H9 (cell line): Measurements from ENCODE around the gene NKD2. TPM values are rescaled to one million over a fixed set of nuclear protein-coding genes. Genes with fewer than 3 reads are reported as not detected.

Source experiments
- DNase-seq: peaks from one replicate; pipeline ENCODE4 v3.0.0-alpha.2; 2017
- H2AFZ ChIP-seq: one replicate; pipeline ENCODE4 v1.6.1; 2013; ENCODE audit warnings: mild to moderate bottlenecking, low read length, control low read depth, moderate library complexity
- H2AK5ac ChIP-seq: 2 replicates; pipeline ENCODE4 v1.6.1; 2013; ENCODE audit warnings: low read length, control low read depth, mixed read lengths; ENCODE audit not compliant: insufficient read length
- H2BK120ac ChIP-seq: one replicate; pipeline ENCODE4 v1.6.1; 2013; ENCODE audit warnings: low read depth, mild to moderate bottlenecking, low read length, control low read depth, inconsistent platforms; ENCODE audit not compliant: poor library complexity, severe bottlenecking
- H2BK12ac ChIP-seq: 2 replicates; pipeline ENCODE4 v1.6.1; 2013; ENCODE audit warnings: low read length, control low read depth, mixed read lengths, low read depth; ENCODE audit not compliant: insufficient read length
- H2BK15ac ChIP-seq: 2 replicates; pipeline ENCODE4 v1.6.1; 2013; ENCODE audit warnings: low read depth, low read length, control low read depth
- H2BK20ac ChIP-seq: one replicate; pipeline ENCODE4 v1.6.1; 2013; ENCODE audit warnings: low read depth, mild to moderate bottlenecking, low read length, control low read depth, inconsistent platforms; ENCODE audit not compliant: poor library complexity, severe bottlenecking
- H2BK5ac ChIP-seq: 2 replicates; pipeline ENCODE4 v1.6.1; 2013; ENCODE audit warnings: low read length, control low read depth, mixed read lengths; ENCODE audit not compliant: insufficient read length
- H3K14ac ChIP-seq: 2 replicates; pipeline ENCODE4 v1.6.1; 2013; ENCODE audit warnings: low read length, control low read depth; ENCODE audit not compliant: insufficient read depth
- H3K18ac ChIP-seq: 2 replicates; pipeline ENCODE4 v1.6.1; 2013; ENCODE audit warnings: low read depth, mild to moderate bottlenecking, mixed read lengths, low read length, control low read depth; ENCODE audit not compliant: insufficient read length
- H3K23ac ChIP-seq: 2 replicates; pipeline ENCODE4 v1.6.1; 2013; ENCODE audit warnings: low read length, control low read depth, mixed read lengths, low read depth; ENCODE audit not compliant: insufficient read length
- H3K23me2 ChIP-seq: 2 replicates; pipeline ENCODE4 v1.6.1; 2013; ENCODE audit warnings: low read depth, mild to moderate bottlenecking, mixed read lengths, low read length, control low read depth; ENCODE audit not compliant: insufficient read length, poor library complexity, severe bottlenecking
- H3K27ac ChIP-seq: 2 replicates; pipeline ENCODE4 v1.5.1; 2013; ENCODE audit warnings: low read length, control low read depth, mixed read lengths, low read depth; ENCODE audit not compliant: insufficient read length
- H3K27me3 ChIP-seq: 2 replicates; pipeline ENCODE4 v1.6.1; 2013; ENCODE audit warnings: low read length, control low read depth, inconsistent platforms; ENCODE audit not compliant: insufficient read depth
- H3K4ac ChIP-seq: 2 replicates; pipeline ENCODE4 v1.6.1; 2013; ENCODE audit warnings: low read depth, mild to moderate bottlenecking, control low read depth, inconsistent platforms, low read length, moderate library complexity
- H3K4me1 ChIP-seq: 2 replicates; pipeline ENCODE4 v1.6.1; 2013; ENCODE audit warnings: low read length, control low read depth, inconsistent platforms; ENCODE audit not compliant: insufficient read depth
- H3K4me2 ChIP-seq: 2 replicates; pipeline ENCODE4 v1.6.1; 2013; ENCODE audit warnings: low read length, control low read depth, mixed read lengths; ENCODE audit not compliant: insufficient read length, insufficient read depth
- H3K56ac ChIP-seq: 2 replicates; pipeline ENCODE4 v1.6.1; 2013; ENCODE audit warnings: low read depth, mild to moderate bottlenecking, mixed read lengths, low read length, control low read depth; ENCODE audit not compliant: insufficient read length
- H3K79me1 ChIP-seq: 2 replicates; pipeline ENCODE4 v1.6.1; 2013; ENCODE audit warnings: low read depth, mild to moderate bottlenecking, moderate library complexity, low read length, control low read depth, inconsistent platforms; ENCODE audit not compliant: insufficient read depth, poor library complexity, severe bottlenecking
- H3K79me2 ChIP-seq: 2 replicates; pipeline ENCODE4 v1.6.1; 2013; ENCODE audit warnings: low read length, control low read depth, inconsistent platforms; ENCODE audit not compliant: insufficient read depth
- H3K9ac ChIP-seq: 2 replicates; pipeline ENCODE4 v1.6.1; 2013; ENCODE audit warnings: low read length, control low read depth, mixed read lengths; ENCODE audit not compliant: insufficient read length; ENCODE audit errors: extremely low read depth
- H3K9me3 ChIP-seq: one replicate; pipeline ENCODE4 v1.6.1; 2013; ENCODE audit warnings: low read depth, low read length, inconsistent platforms; ENCODE audit not compliant: control insufficient read depth
- H3T11ph ChIP-seq: one replicate; pipeline ENCODE4 v1.6.1; 2013; ENCODE audit warnings: mild to moderate bottlenecking, low read length, control low read depth, inconsistent platforms
- H4K20me1 ChIP-seq: one replicate; pipeline ENCODE4 v1.6.1; 2013; ENCODE audit not compliant: control insufficient read depth, insufficient read length, insufficient read depth
- H4K5ac ChIP-seq: 2 replicates; pipeline ENCODE4 v1.6.1; 2013; ENCODE audit warnings: low read depth, mild to moderate bottlenecking, mixed read lengths, low read length, control low read depth; ENCODE audit not compliant: insufficient read length
- H4K8ac ChIP-seq: replicated peaks from 2 replicates; pipeline ENCODE4 v1.6.1; 2013; ENCODE audit warnings: low read length, control low read depth, mixed read lengths, low read depth; ENCODE audit not compliant: insufficient read length
- H4K91ac ChIP-seq: 2 replicates; pipeline ENCODE4 v1.6.1; 2013; ENCODE audit warnings: low read depth, mild to moderate bottlenecking, moderate library complexity, mixed read lengths, low read length, control low read depth; ENCODE audit not compliant: insufficient read length
- H3K27ac Mint-ChIP-seq, 3 experiments: 2 replicates in 2 of 3; 3 replicates in 1 of 3; pipeline ENCODE4 v1.8.0; 2020 to 2021; ENCODE audit warnings: mixed read lengths in 3 of 3, mild to moderate bottlenecking in 1 of 3, moderate library complexity in 1 of 3
- H3K27me3 Mint-ChIP-seq: 2 replicates; pipeline ENCODE4 v1.8.0; 2021; ENCODE audit warnings: low read depth, mild to moderate bottlenecking, moderate library complexity, mixed read lengths
- H3K36me3 Mint-ChIP-seq, 3 experiments: 2 replicates in 2 of 3; 3 replicates in 1 of 3; pipeline ENCODE4 v1.8.0; 2020 to 2021; ENCODE audit warnings: low read depth in 3 of 3, mixed read lengths in 3 of 3; ENCODE audit not compliant: insufficient read depth in 1 of 3
- H3K4me1 Mint-ChIP-seq, 2 experiments: 2 replicates each; pipeline ENCODE4 v1.8.0; 2020; ENCODE audit warnings: mixed read lengths in 2 of 2
- H3K4me3 Mint-ChIP-seq, 2 experiments: 2 replicates in 1 of 2; 3 replicates in 1 of 2; pipeline ENCODE4 v1.8.0; 2020 to 2021; ENCODE audit warnings: mild to moderate bottlenecking in 2 of 2, mixed read lengths in 2 of 2, moderate library complexity in 1 of 2
- H3K9me3 Mint-ChIP-seq, 2 experiments: 2 replicates in 1 of 2; 3 replicates in 1 of 2; pipeline ENCODE4 v1.8.0; 2020; ENCODE audit warnings: mild to moderate bottlenecking in 2 of 2, mixed read lengths in 2 of 2, moderate library complexity in 1 of 2
- CTCF ChIP-seq: fragments of 200-600 bp; sonication (generic); conservative IDR thresholded peaks from 3 replicates; pipeline ENCODE4 v1.8.0; 2021; ENCODE audit warnings: antibody characterized with exemption, mild to moderate bottlenecking
- WGBS: extraction: QIAGEN DNeasy Blood & Tissue Kit; methylation state at CpG from one replicate; pipeline ENCODE4 v1.1.7; 2013; ENCODE audit warnings: missing lambda C conversion rate, low lambda C conversion rate, mixed read lengths; ENCODE audit not compliant: insufficient read length; ENCODE audit errors: extremely low coverage; 5-methylcytosine and 5-hydroxymethylcytosine counted together
- total RNA-seq: library from RNA; stranded (reverse); gene quantifications from 2 replicates; pipeline ENCODE4 v1.2.1, GENCODE V29; 2021

The NKD2 gene
- total RNA-seq, 1 experiment from 2014 or later: 7.3 TPM

GRCh38 chr5:979100-979817, 29.3 kb upstream of the NKD2 start:
- Histone ChIP-seq H3K4ac (no peak overlapping the region), H2AFZ (no peak overlapping the region), H3K79me1 (no peaks in the 10 kb centered on the region), H2BK15ac (no peak overlapping the region), H2BK12ac (no peak overlapping the region), H2AK5ac (no peak overlapping the region), H3K4me2 (no peak overlapping the region), H2BK5ac (no peak overlapping the region), H3K27me3 (no peaks in the 10 kb centered on the region), H4K91ac (no peak overlapping the region), H3T11ph (no peak overlapping the region), H3K79me2 (no peaks in the 10 kb centered on the region), H3K9me3 (no peaks in the 10 kb centered on the region), H2BK120ac (no peak overlapping the region), H3K23me2 (no peaks in the 10 kb centered on the region), H3K14ac (no peak overlapping the region), H4K20me1 (peaks cover 2% of the 10 kb centered on the region), H3K4me1 (no peaks in the 10 kb centered on the region), H3K9ac (no peak overlapping the region), H2BK20ac (no peak overlapping the region), H4K8ac (no peak overlapping the region), H3K18ac (no peak overlapping the region), H4K5ac (no peak overlapping the region), H3K23ac (no peak overlapping the region), H3K56ac (no peak overlapping the region), H3K27ac (no peak overlapping the region)
- no peak for DNase-seq
- H3K36me3 Mint-ChIP-seq: no peaks in the 10 kb centered on the region; a peak in 1 of 7 replicates
- H3K4me1 Mint-ChIP-seq: peaks cover 2 to 4% of the 10 kb centered on the region in 2 experiments; a peak in 3 of 4 replicates
- H3K27me3 Mint-ChIP-seq: peaks cover 9% of the 10 kb centered on the region
- no peak for TF ChIP-seq CTCF
- H3K4me3 Mint-ChIP-seq: no peak overlapping the region
- no peak overlapping the region for H3K27ac Mint-ChIP-seq
- H3K9me3 Mint-ChIP-seq: peaks cover 0 to 3% of the 10 kb centered on the region in 2 experiments; a peak in 3 of 5 replicates
- no CpG with 5 or more reads among the region's 24 CpGs for WGBS
